Measurements from ENCODE around the gene DOCK2.

GRCh38 chr5:169765176-169765996 is 128.3 kb downstream of the DOCK2 start:
- TF ChIP-seq POLR2A (IDR thresholded peaks at IDR 0.05) (no peak), CTCF (IDR thresholded peaks at IDR 0.05) (no peak), POLR2AphosphoS5 (IDR thresholded peaks at IDR 0.05) (no peak), EP300 (IDR thresholded peaks at IDR 0.05) (no peak)
